GM19455 (cell line): ENCODE results near the gene PCBP1.
"Not testable (repeated sequence)": the region's sequence is repeated elsewhere in the genome, so short reads cannot be mapped to it uniquely, and the experiment has no call there.

ENCODE experiments used
- ATAC-seq: cut with Tn5 transposase; IDR thresholded peaks from one replicate; pipeline ENCODE4 v1.9.1; 2021; ENCODE audit not compliant: unreplicated experiment

PCBP1 gene

GRCh38 chr2:70095720-70096670, 8.7 kb downstream of the PCBP1 start:
- no peak for ATAC-seq

GRCh38 chr2:70098032-70098431, 10.8 kb downstream of the PCBP1 start:
- no peak for ATAC-seq

- ATAC-seq = no peak
These were observed 12.0 kb downstream of the PCBP1 start for GRCh38 chr2:70099270-70099669.

GRCh38 chr2:70101174-70101573, 13.9 kb downstream of the PCBP1 start:
- ATAC-seq = no peak

- ATAC-seq = not testable (repeated sequence)
These were observed 14.4 kb downstream of the PCBP1 start for GRCh38 chr2:70101686-70102085.

GRCh38 chr2:70102323-70102905, 15.1 kb downstream of the PCBP1 start:
- ATAC-seq = not testable (repeated sequence)

- ATAC-seq = no peak
These were observed 16.3 kb downstream of the PCBP1 start for GRCh38 chr2:70103531-70104061.

GRCh38 chr2:70104231-70105111, 17.2 kb downstream of the PCBP1 start:
- no peak for ATAC-seq

- not testable (repeated sequence) for ATAC-seq
These were observed 18.9 kb downstream of the PCBP1 start for GRCh38 chr2:70106138-70106537.

GRCh38 chr2:70110397-70110796, 23.1 kb downstream of the PCBP1 start:
- ATAC-seq = not testable (repeated sequence)

GRCh38 chr2:70111752-70112591, 24.7 kb downstream of the PCBP1 start:
- ATAC-seq = no peak

GRCh38 chr2:70113359-70114070, 26.2 kb downstream of the PCBP1 start:
- ATAC-seq = no peak

GRCh38 chr2:70115646-70116442, 28.6 kb downstream of the PCBP1 start:
- ATAC-seq = peak; percentile 57

GRCh38 chr2:70116936-70117552, 29.8 kb downstream of the PCBP1 start:
- no peak for ATAC-seq

GRCh38 chr2:70118798-70119454, 31.6 kb downstream of the PCBP1 start:
- ATAC-seq = no peak

GRCh38 chr2:70121627-70122372, 34.5 kb downstream of the PCBP1 start:
- no peak for ATAC-seq

GRCh38 chr2:70122470-70122869, 35.2 kb downstream of the PCBP1 start:
- ATAC-seq = no peak
